ENCODE results near the gene PRR9.

The PRR9 gene

DNA sequence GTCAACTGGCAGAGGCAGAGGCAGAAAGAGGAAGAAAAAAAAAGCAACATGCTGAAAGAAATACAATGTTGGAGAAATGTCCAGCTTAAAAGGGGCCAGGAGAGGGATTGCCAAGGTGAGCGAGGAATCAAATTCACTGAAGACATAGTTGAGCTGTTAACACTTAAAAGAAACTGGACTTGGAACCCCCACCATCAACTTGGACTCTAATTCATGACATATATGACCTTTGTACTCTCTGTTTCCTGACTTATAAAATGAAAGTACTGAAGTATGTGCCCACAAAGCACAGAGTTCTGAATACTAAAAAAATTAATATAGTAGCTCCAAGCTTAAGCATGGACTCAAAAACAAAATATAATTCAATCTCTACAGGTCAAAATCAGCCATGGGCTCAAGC is 16.1 kb downstream of the PRR9 start:
- no peak for ATAC-seq
- TF ChIP-seq, protein P1, sequence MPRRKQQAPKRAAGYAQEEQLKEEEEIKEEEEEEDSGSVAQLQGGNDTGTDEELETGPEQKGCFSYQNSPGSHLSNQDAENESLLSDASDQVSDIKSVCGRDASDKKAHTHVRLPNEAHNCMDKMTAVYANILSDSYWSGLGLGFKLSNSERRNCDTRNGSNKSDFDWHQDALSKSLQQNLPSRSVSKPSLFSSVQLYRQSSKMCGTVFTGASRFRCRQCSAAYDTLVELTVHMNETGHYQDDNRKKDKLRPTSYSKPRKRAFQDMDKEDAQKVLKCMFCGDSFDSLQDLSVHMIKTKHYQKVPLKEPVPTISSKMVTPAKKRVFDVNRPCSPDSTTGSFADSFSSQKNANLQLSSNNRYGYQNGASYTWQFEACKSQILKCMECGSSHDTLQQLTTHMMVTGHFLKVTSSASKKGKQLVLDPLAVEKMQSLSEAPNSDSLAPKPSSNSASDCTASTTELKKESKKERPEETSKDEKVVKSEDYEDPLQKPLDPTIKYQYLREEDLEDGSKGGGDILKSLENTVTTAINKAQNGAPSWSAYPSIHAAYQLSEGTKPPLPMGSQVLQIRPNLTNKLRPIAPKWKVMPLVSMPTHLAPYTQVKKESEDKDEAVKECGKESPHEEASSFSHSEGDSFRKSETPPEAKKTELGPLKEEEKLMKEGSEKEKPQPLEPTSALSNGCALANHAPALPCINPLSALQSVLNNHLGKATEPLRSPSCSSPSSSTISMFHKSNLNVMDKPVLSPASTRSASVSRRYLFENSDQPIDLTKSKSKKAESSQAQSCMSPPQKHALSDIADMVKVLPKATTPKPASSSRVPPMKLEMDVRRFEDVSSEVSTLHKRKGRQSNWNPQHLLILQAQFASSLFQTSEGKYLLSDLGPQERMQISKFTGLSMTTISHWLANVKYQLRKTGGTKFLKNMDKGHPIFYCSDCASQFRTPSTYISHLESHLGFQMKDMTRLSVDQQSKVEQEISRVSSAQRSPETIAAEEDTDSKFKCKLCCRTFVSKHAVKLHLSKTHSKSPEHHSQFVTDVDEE (CRISPR knock-in tag; IDR thresholded peaks at IDR 0.05), result no peak
- TF ChIP-seq BACH2 (CRISPR knock-in tag; IDR thresholded peaks at IDR 0.05; ENCODE audit: borderline replicate concordance) (no peak), ZC3H10 (CRISPR knock-in tag; IDR thresholded peaks at IDR 0.05) (no peak), TCF4 (CRISPR knock-in tag; IDR thresholded peaks at IDR 0.05; ENCODE audit: borderline replicate concordance) (no peak), ESRRG (CRISPR knock-in tag; IDR thresholded peaks at IDR 0.05) (no peak), ARNTL (CRISPR knock-in tag; IDR thresholded peaks at IDR 0.05; ENCODE audit: borderline replicate concordance, low read depth) (no peak), ISL1 (CRISPR knock-in tag; IDR thresholded peaks at IDR 0.05) (no peak), RARB (CRISPR knock-in tag; IDR thresholded peaks at IDR 0.05) (no peak), ZNF565 (CRISPR knock-in tag; conservative IDR thresholded peaks at IDR 0.05; ENCODE audit: low read depth) (no peak), ZNF70 (CRISPR knock-in tag; IDR thresholded peaks at IDR 0.05) (no peak), ZFP30 (CRISPR knock-in tag; IDR thresholded peaks at IDR 0.05) (no peak), GLIS3 (CRISPR knock-in tag; IDR thresholded peaks at IDR 0.05) (no peak), TOX (CRISPR knock-in tag; IDR thresholded peaks at IDR 0.05; ENCODE audit: borderline replicate concordance) (no peak), OSR1 (CRISPR knock-in tag; IDR thresholded peaks at IDR 0.05) (no peak), PPARA (CRISPR knock-in tag; IDR thresholded peaks at IDR 0.05; ENCODE audit: borderline replicate concordance) (no peak), ZNF8 (CRISPR knock-in tag; IDR thresholded peaks at IDR 0.05) (no peak)
- TF ChIP-seq, protein P2, sequence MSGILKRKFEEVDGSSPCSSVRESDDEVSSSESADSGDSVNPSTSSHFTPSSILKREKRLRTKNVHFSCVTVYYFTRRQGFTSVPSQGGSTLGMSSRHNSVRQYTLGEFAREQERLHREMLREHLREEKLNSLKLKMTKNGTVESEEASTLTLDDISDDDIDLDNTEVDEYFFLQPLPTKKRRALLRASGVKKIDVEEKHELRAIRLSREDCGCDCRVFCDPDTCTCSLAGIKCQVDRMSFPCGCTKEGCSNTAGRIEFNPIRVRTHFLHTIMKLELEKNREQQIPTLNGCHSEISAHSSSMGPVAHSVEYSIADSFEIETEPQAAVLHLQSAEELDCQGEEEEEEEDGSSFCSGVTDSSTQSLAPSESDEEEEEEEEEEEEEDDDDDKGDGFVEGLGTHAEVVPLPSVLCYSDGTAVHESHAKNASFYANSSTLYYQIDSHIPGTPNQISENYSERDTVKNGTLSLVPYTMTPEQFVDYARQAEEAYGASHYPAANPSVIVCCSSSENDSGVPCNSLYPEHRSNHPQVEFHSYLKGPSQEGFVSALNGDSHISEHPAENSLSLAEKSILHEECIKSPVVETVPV (CRISPR knock-in tag; IDR thresholded peaks at IDR 0.05), result no peak
- TF ChIP-seq, protein P3, sequence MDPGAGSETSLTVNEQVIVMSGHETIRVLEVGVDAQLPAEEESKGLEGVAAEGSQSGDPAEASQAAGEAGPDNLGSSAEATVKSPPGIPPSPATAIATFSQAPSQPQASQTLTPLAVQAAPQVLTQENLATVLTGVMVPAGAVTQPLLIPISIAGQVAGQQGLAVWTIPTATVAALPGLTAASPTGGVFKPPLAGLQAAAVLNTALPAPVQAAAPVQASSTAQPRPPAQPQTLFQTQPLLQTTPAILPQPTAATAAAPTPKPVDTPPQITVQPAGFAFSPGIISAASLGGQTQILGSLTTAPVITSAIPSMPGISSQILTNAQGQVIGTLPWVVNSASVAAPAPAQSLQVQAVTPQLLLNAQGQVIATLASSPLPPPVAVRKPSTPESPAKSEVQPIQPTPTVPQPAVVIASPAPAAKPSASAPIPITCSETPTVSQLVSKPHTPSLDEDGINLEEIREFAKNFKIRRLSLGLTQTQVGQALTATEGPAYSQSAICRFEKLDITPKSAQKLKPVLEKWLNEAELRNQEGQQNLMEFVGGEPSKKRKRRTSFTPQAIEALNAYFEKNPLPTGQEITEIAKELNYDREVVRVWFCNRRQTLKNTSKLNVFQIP (CRISPR knock-in tag; IDR thresholded peaks at IDR 0.05; ENCODE audit: borderline replicate concordance, low read depth), result no peak
- TF ChIP-seq, protein P4, sequence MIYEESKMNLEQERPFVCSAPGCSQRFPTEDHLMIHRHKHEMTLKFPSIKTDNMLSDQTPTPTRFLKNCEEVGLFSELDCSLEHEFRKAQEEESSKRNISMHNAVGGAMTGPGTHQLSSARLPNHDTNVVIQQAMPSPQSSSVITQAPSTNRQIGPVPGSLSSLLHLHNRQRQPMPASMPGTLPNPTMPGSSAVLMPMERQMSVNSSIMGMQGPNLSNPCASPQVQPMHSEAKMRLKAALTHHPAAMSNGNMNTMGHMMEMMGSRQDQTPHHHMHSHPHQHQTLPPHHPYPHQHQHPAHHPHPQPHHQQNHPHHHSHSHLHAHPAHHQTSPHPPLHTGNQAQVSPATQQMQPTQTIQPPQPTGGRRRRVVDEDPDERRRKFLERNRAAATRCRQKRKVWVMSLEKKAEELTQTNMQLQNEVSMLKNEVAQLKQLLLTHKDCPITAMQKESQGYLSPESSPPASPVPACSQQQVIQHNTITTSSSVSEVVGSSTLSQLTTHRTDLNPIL (CRISPR knock-in tag; IDR thresholded peaks at IDR 0.05; ENCODE audit: low read depth), result no peak
- TF ChIP-seq, protein P5, sequence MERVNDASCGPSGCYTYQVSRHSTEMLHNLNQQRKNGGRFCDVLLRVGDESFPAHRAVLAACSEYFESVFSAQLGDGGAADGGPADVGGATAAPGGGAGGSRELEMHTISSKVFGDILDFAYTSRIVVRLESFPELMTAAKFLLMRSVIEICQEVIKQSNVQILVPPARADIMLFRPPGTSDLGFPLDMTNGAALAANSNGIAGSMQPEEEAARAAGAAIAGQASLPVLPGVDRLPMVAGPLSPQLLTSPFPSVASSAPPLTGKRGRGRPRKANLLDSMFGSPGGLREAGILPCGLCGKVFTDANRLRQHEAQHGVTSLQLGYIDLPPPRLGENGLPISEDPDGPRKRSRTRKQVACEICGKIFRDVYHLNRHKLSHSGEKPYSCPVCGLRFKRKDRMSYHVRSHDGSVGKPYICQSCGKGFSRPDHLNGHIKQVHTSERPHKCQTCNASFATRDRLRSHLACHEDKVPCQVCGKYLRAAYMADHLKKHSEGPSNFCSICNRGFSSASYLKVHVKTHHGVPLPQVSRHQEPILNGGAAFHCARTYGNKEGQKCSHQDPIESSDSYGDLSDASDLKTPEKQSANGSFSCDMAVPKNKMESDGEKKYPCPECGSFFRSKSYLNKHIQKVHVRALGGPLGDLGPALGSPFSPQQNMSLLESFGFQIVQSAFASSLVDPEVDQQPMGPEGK (CRISPR knock-in tag; IDR thresholded peaks at IDR 0.05; ENCODE audit: borderline replicate concordance), result no peak

DNA sequence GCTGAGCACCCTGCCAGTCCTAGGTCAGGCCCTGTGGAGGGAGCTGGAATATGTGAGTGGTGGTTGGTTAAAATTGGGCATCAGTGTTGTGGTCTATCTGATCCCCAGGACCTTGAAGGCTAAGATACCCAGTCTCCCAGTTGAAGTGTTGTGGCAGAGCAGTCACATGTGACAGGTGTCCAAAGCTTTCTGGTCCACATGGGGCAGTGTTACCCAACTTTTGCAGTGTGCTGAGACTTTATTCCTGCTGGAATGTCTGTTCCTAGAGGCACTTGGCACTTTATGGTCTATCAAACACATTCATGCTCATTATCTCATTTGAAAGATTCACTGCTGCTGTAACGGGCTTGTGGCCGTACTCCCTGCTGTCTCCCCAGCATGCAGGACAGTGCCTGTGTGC is 21.1 kb downstream of the PRR9 start:
- TF ChIP-seq ZNF8 (CRISPR knock-in tag; IDR thresholded peaks at IDR 0.05) (no peak), ZFP3 (CRISPR knock-in tag; IDR thresholded peaks at IDR 0.05) (no peak), ZNF70 (CRISPR knock-in tag; IDR thresholded peaks at IDR 0.05) (no peak), OSR1 (CRISPR knock-in tag; IDR thresholded peaks at IDR 0.05) (no peak), SNAI2 (CRISPR knock-in tag; IDR thresholded peaks at IDR 0.05) (no peak), BACH2 (CRISPR knock-in tag; IDR thresholded peaks at IDR 0.05; ENCODE audit: borderline replicate concordance) (no peak), PPARA (CRISPR knock-in tag; IDR thresholded peaks at IDR 0.05; ENCODE audit: borderline replicate concordance) (no peak)
- TF ChIP-seq, protein P1 (CRISPR knock-in tag; IDR thresholded peaks at IDR 0.05), result no peak
- TF ChIP-seq, protein P3 (CRISPR knock-in tag; IDR thresholded peaks at IDR 0.05; ENCODE audit: borderline replicate concordance, low read depth), result no peak
- ATAC-seq, result peak; percentile 47; the same call in 1 of the 3 replicates
